ENCODE measurements around the gene USP24.
"Not testable (repeated sequence)": the region's sequence is repeated elsewhere in the genome, so short reads cannot be mapped to it uniquely, and the experiment has no call there.

The USP24 gene

DNA sequence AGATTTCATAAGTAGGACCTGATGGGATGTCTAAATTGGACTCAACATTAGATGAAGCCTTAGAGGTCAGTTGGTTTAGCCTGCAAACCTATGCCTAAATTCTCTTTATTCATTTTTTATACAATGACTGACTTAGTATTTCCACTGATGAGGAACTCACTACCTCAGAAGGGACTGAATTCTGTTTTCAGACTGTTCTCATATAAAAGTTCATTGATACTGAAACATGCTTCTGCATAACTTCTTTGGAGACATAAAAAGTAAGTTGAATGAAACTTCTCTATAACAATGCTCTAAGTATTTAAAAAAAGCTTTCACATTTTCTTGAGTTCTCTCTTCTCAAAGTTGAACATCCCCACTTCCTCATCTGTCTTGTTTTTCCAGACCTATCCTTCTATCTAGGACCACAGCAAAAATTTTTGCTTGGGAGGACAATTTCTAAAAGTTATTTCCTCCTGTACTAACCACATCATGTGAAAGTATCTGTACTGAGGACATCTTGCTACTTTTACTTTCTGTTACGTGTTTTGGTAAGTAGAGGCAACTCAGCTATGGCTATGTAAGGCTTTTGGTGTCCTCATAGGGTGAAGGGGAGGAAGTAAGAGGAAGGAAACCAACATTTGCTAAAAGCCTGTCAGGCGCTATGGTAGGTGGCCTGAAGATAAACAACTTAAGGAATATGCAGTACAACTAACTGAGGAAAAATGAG lies 64.1 kb downstream of the USP24 start:
- DNase-seq = no peak

DNA sequence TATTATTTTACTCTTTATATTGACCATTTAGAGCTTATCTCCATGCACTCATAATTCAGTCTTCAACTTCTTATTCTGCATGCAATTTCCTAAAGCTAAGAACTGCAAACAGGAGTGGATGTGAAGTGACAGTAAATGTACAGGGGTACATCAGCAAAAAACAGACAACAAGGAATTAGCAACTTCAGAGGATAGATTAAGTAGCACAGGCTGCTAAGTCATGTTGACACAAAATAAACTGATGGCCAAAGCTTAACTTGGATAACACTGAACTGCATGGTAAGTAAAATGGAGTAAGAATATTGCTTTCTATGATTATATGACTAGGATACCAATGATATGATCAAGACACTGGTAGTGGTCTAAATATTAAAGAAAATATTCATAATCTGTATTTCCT lies 66.5 kb downstream of the USP24 start:
- no peak for DNase-seq

DNA sequence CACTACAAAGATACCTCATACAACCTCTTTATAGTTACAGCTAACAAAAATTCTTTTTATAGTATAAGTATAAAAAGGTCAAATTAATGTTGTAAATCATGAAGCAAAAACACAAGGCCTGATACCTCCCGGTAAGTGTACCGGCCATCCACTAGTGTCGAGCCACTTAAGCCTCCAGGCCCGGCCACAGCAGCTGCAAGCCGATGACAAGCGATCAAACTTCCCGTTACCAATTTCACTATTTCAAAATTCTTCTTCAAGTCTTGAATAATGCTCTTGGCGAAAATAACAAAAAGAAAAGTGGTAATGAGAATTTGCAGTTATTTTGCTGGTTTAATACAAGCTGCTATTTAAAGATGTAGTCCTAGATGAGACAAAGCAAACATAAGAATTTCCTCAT lies 67.6 kb downstream of the USP24 start:
- DNase-seq = no peak

DNA sequence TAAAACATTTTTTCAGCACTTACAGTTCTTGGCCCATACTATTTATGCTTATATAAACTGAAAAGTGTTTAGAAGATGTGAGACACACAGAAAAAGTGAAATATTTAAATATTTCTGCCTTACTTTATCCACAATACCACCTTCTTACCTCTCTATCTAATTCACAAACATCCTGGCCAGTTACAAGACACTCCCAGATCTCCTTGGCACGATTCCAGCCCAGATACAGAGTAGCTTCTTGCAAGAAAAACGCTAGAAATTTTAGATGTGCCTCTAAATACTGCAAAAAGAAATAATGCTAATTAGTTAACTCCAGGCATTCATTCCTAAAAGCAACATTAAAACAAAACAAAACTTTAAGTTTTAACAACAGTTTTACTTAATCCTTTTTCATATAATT lies 68.4 kb downstream of the USP24 start:
- DNase-seq = no peak

DNA sequence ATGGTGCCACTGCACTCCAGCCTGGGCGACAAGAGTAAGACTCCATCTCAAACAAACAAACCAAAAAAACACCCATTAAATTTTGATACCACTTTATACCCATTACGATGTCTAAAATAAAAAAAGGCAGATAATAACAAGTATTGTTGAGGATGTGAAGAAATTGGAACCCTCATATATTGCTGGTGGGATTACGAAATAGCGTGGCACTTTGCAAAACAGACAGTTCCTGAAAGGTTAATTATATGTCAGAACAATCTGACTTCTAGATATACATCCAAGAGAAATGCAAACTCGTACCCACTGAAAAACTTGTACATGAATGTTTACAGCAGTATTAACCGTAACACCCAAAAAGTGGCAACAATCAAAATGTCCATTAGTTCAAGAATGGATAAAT lies 70.3 kb downstream of the USP24 start:
- DNase-seq = no peak

- DNase-seq = no peak
These were observed 71.5 kb downstream of the USP24 start for GRCh38 chr1:55143684-55144083.

- no peak for DNase-seq
These were observed 73.8 kb downstream of the USP24 start for GRCh38 chr1:55141295-55141893.

DNA sequence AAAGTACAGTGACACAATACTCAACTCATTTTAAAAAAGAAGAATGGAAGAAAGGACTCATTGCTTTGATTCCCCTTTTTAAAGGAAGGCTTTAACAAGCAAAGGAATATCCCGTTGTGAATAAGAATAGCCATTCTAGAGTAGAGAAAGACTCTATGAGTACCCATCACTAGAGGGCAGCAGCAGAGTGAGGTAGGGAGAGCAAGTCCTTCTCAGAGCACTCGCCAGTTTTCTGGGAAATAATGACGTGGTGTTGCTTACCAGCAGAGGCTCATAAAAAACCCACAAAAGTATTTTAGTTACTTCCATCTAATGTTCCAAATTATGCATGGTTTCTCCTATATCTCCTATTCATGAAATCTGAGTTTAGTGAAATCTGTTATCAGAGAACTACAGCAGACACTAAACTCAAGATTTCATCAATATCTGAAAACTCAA lies 74.6 kb downstream of the USP24 start:
- peak; percentile 61 for DNase-seq

- DNase-seq = no peak
These were observed 75.0 kb downstream of the USP24 start for GRCh38 chr1:55140137-55140536.

GRCh38 chr1:55138823-55139222 lies 76.3 kb downstream of the USP24 start:
- no peak for DNase-seq

DNA sequence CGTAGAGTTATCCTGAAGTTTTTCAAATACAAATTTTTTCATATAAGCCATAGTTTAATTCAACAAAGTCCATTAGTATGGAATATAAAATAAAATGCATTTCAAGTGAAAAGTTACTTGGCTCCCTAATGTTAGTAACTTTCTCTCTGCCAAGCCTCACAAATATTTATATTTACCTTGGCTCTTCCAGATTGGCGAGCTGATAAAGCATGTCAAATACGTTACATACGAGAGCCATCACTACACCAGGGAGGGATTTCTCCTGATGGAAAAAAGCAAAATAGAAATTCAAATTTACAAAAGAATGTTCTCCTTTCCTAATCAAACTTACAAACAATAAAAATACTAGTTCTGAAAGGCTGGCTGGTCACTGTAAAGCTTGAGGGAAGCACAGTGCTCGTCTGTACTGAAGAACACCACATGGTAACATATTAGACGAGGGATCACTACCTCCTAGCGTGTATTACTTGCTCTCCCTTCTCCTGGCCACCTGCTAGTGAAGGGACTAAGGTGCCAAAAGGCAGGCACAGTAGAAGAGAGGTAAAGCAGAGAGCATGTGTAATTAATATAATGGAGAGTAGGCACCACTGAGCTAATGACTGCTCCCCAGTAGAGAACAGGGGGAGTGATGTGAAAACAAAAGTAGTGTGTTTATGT lies 80.9 kb downstream of the USP24 start:
- DNase-seq = no peak

DNA sequence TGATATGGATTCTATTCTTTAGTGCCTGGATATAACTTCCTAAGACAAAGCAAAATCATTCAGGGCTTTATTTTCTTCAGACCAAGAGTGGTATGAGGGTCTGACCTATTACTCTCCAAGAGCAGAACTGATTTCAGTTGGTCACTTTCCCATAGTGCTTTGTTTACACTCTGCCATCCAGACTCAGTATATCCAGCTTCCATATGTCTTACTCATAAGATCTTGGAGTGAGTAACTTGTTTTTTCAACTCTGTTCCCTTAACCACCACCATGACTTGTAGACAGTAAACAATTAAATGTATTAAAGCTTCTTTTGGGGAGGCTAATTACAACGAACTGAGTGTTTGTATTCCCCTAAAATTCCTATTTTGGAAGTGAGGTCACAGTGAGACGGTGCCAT lies 83.4 kb downstream of the USP24 start:
- no peak for DNase-seq

DNA sequence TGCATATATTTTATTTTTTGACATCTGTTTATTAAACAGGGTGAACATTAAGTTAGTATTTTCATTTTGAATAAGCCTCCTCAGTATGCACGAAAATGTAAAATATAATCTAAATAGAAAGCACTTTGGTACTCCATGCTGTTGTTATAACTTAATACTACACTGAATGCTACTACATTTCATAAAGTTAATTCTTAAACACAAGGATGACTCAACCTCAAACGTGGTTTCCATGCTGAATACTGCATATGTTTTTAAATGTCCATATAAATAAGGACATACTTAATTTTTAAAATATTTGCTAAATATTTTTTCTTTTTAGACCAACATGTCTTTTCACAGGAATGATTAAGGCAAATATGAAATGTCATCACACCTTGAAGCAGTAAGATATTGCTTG lies 83.9 kb downstream of the USP24 start:
- no peak for DNase-seq

GRCh38 chr1:55129194-55129728 lies 85.9 kb downstream of the USP24 start:
- no peak for DNase-seq

GRCh38 chr1:55128418-55128995 lies 86.7 kb downstream of the USP24 start:
- DNase-seq = no peak

DNA sequence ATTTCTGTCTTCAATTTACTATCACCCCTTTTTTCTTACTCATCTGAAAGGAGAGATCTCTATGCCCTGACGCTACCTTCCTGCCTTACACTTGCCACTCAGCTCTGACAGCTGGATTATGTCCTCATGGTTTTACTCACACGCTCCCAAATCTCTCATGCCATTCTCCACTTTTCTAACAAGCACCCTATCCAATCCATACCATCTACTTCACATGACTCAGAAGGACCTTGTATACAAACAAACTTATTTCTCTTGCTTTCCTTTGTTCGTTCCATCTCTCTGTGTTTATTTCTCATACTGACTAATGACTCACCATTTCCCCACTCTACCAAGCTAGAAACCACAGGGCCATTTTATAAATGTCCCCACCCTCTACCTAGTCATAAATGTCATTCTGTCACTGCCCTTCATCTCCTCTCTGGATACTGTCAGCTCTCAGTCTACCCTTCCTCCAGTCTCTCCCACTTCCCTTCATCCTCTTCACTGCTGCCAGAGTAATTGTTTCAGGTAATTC lies 87.3 kb downstream of the USP24 start:
- DNase-seq = no peak

- DNase-seq = no peak
These were observed 90.7 kb downstream of the USP24 start for GRCh38 chr1:55124470-55124869.

GRCh38 chr1:55120538-55120937 lies 94.6 kb downstream of the USP24 start:
- DNase-seq = no peak

- no peak for DNase-seq
These were observed 96.4 kb downstream of the USP24 start for GRCh38 chr1:55118651-55119329.

DNA sequence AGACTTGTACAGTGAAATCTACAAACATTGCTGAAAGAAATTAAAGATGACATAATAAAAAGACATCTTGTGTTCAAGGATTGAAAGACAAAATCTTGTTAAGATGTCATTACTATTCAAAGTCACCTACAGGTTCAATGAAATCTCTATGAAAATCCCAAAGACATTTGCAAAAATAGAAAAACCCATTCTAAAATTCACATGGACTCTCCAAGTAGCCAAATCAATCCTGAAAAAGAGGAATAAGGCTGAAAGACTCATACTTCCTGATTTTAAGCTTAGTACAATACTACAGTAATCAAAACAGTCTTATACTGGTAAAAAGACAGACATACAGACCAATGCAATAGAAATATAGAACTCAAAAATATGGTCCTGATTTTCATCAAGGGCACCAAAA lies 97.2 kb downstream of the USP24 start:
- no peak for DNase-seq

GRCh38 chr1:55109005-55109404 lies 106.2 kb downstream of the USP24 start:
- not testable (repeated sequence) for DNase-seq

DNA sequence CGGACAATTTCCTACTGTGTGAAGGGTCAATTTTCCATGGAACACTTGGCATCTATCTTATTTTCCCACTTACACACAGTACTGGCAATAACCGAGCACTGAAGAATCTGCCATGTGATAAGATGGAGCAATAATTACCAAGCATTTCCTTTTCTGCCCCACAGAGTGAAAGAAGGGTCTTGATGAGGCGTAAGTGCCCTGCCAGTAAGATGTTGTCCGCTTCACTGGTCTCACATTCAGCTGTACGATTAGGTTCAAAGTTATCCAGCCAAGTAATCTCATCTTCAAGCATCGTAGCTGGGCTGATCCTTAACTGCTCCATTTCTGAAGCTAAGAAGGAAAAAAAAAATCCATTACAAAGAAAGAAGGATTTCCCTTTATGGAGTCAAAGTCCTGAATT lies 108.1 kb downstream of the USP24 start:
- DNase-seq = no peak

DNA sequence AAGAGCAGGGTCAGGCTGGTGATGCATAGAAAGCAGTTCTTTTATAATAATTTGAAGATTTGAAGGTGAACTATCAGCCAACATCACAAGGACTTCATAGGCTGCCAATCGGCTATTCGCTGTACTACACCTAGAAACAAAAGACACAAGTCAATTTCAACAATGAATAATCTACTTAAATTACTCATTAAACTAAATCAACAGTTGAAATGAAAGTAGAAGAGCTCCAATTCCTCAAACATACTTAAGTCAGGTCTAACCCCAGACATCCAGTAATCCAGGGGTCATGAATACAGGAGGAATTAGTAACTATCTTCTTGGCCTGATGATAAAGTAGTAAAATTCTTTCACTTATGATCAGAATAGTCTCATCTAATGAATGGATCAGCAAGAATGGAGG lies 111.3 kb downstream of the USP24 start:
- no peak for DNase-seq

Data from activated CD8-positive, alpha-beta memory T cell treated with anti-CD3 and anti-CD28 coated beads, Interleukin-2, amount 50 U/mL, for 4 hours (primary cell).